Stomach smooth muscle (tissue), 2 donors: ENCODE results near the gene MROH2A.

Experiments
- H3K27ac ChIP-seq: one replicate; pipeline ENCODE4 v1.7.0; 2013; ENCODE audit warnings: mild to moderate bottlenecking, low read length, inconsistent platforms
- H3K27me3 ChIP-seq, 2 donors: one replicate each; pipeline ENCODE4 v1.7.0; 2013; ENCODE audit warnings: low read length in 2 of 2; ENCODE audit not compliant: insufficient read depth in 2 of 2, control insufficient read depth in 1 of 2
- H3K36me3 ChIP-seq, 2 donors: one replicate each; pipeline ENCODE4 v1.7.0; 2013; ENCODE audit warnings: low read length in 2 of 2; ENCODE audit not compliant: control insufficient read depth in 2 of 2, insufficient read depth in 2 of 2
- H3K4me1 ChIP-seq: one replicate; pipeline ENCODE4 v1.7.0; 2013; ENCODE audit warnings: low read length; ENCODE audit not compliant: control insufficient read depth, insufficient read depth
- H3K4me3 ChIP-seq, 2 donors: one replicate each; pipeline ENCODE4 v1.7.0; 2013; ENCODE audit warnings: low read length in 2 of 2
- H3K9ac ChIP-seq, 2 donors: one replicate each; pipeline ENCODE4 v1.7.0; 2013; ENCODE audit warnings: low read length in 2 of 2, mild to moderate bottlenecking in 1 of 2
- H3K9me3 ChIP-seq, 2 donors: one replicate each; pipeline ENCODE4 v1.7.0; 2013; ENCODE audit warnings: low read length in 2 of 2; ENCODE audit not compliant: control insufficient read depth in 2 of 2
- donor health status: healthy.
- donor health status: Pancreatic carcinoma.

Gene MROH2A

GRCh38 chr2:233768076-233768475 lies 10.1 kb upstream of the MROH2A start:
- H3K9me3 ChIP-seq = no peaks in the 10 kb centered on the region
- no peak overlapping the region for H3K27ac ChIP-seq
- H3K4me1 ChIP-seq = no peaks in the 10 kb centered on the region
- H3K9ac ChIP-seq = no peak overlapping the region
- no peak overlapping the region for H3K4me3 ChIP-seq
- H3K36me3 ChIP-seq = no peaks in the 10 kb centered on the region
- H3K27me3 ChIP-seq = peaks cover 0 to 4% of the 10 kb centered on the region in 2 donors

DNA sequence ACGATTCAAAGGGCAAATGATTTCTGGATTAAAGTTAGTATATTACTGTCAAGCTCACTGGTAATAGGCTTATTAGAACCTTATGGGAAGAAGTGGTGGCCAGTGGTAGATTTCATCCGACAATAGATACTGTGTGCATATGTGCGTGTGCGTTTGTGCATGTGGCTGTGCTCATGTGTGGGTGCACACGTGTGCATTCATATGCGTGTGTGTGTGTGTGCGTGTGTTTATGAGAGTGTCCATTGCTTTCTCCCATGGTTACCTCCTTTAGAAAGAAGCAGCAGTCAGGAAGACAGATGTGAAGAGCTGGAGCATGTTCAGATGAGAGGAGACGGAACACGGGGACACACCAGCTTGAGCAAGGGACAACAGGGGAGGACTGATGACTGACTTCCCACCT lies 8.9 kb upstream of the MROH2A start:
- H3K27me3 ChIP-seq = peaks cover 0 to 4% of the 10 kb centered on the region in 2 donors
- H3K4me1 ChIP-seq = no peaks in the 10 kb centered on the region
- no peaks in the 10 kb centered on the region for H3K36me3 ChIP-seq
- H3K9me3 ChIP-seq = no peaks in the 10 kb centered on the region
- H3K4me3 ChIP-seq = no peak overlapping the region
- H3K27ac ChIP-seq = no peak overlapping the region
- no peak overlapping the region for H3K9ac ChIP-seq

DNA sequence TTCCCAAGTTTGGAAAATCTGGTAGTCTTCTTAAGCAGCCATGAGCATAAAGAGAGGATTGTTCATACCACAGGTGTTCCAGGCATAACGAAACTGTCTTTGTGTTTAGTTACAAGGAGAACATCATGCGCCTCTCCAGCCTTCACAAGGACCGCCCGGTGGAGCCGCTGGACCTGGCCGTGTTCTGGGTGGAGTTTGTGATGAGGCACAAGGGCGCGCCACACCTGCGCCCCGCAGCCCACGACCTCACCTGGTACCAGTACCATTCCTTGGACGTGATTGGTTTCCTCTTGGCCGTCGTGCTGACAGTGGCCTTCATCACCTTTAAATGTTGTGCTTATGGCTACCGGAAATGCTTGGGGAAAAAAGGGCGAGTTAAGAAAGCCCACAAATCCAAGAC lies 6.0 kb upstream of the MROH2A start:
- no peaks in the 10 kb centered on the region for H3K36me3 ChIP-seq
- no peak overlapping the region for H3K9ac ChIP-seq
- peaks cover 0 to 4% of the 10 kb centered on the region in 2 donors for H3K27me3 ChIP-seq
- H3K4me3 ChIP-seq = no peak overlapping the region
- no peaks in the 10 kb centered on the region for H3K4me1 ChIP-seq
- peaks cover 2 to 8% of the 10 kb centered on the region in 2 donors for H3K9me3 ChIP-seq
- no peak overlapping the region for H3K27ac ChIP-seq

DNA sequence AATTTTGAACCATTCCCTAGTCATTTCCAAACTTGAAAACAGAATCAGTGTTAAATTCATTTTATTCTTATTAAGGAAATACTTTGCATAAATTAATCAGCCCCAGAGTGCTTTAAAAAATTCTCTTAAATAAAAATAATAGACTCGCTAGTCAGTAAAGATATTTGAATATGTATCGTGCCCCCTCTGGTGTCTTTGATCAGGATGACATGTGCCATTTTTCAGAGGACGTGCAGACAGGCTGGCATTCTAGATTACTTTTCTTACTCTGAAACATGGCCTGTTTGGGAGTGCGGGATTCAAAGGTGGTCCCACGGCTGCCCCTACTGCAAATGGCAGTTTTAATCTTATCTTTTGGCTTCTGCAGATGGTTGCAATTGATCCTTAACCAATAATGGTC lies 5.5 kb upstream of the MROH2A start:
- no peaks in the 10 kb centered on the region for H3K4me1 ChIP-seq
- H3K9ac ChIP-seq = no peak overlapping the region
- peaks cover 2 to 9% of the 10 kb centered on the region in 2 donors for H3K9me3 ChIP-seq
- peaks cover 0 to 5% of the 10 kb centered on the region in 2 donors for H3K27me3 ChIP-seq
- H3K36me3 ChIP-seq = no peaks in the 10 kb centered on the region
- no peak overlapping the region for H3K4me3 ChIP-seq
- no peak overlapping the region for H3K27ac ChIP-seq

- peaks cover 0 to 5% of the 10 kb centered on the region in 2 donors for H3K27me3 ChIP-seq
- H3K9ac ChIP-seq = no peak overlapping the region
- H3K36me3 ChIP-seq = no peaks in the 10 kb centered on the region
- H3K27ac ChIP-seq = no peak overlapping the region
- peaks cover 4 to 15% of the 10 kb centered on the region in 2 donors for H3K9me3 ChIP-seq
- no peaks in the 10 kb centered on the region for H3K4me1 ChIP-seq
- H3K4me3 ChIP-seq = no peak overlapping the region
These were observed 4.3 kb upstream of the MROH2A start for GRCh38 chr2:233773854-233774253.

- Histone ChIP-seq H3K4me3 (no peak overlapping the region), H3K9me3 (peaks cover 6 to 17% of the 10 kb centered on the region in 2 donors), H3K36me3 (no peaks in the 10 kb centered on the region), H3K9ac (no peak overlapping the region), H3K27me3 (peaks cover 0 to 3% of the 10 kb centered on the region in 2 donors), H3K4me1 (no peaks in the 10 kb centered on the region), H3K27ac (no peak overlapping the region)
These were observed 2.7 kb upstream of the MROH2A start for GRCh38 chr2:233775414-233775813.

DNA sequence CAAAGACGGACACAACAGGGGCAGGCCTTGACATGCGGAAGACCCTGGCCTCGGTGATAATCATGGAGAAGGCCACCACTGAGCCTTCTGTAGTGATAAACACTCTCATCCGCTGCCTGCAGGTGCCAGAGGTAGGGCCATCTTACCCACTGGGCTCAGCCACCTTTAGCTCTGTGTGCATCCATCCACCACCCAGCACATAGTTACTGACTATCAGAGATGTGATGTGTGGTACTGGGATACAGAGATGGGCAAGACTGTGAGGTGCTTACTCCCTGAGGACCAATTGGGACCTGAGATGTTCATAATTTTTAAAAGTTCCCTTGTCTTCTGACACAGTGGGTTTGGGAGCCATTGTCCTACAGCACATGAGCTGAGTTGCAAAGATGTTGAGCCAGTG lies 1.6 kb downstream of the MROH2A start:
- no peak overlapping the region for H3K4me3 ChIP-seq
- no peak overlapping the region for H3K9ac ChIP-seq
- no peaks in the 10 kb centered on the region for H3K36me3 ChIP-seq
- no peaks in the 10 kb centered on the region for H3K4me1 ChIP-seq
- peaks cover 6 to 17% of the 10 kb centered on the region in 2 donors for H3K9me3 ChIP-seq
- H3K27me3 ChIP-seq = peaks cover 0 to 3% of the 10 kb centered on the region in 2 donors
- no peak overlapping the region for H3K27ac ChIP-seq

GRCh38 chr2:233780771-233781170 lies 2.6 kb downstream of the MROH2A start:
- Histone ChIP-seq H3K4me3 (no peak overlapping the region), H3K36me3 (no peaks in the 10 kb centered on the region), H3K9me3 (peaks cover 6 to 13% of the 10 kb centered on the region in 2 donors), H3K4me1 (no peaks in the 10 kb centered on the region), H3K27ac (no peak overlapping the region), H3K9ac (no peak overlapping the region), H3K27me3 (peaks cover 0 to 4% of the 10 kb centered on the region in 2 donors)

GRCh38 chr2:233789554-233789953 lies 11.4 kb downstream of the MROH2A start:
- H3K4me3 ChIP-seq = no peak overlapping the region
- no peaks in the 10 kb centered on the region for H3K4me1 ChIP-seq
- no peaks in the 10 kb centered on the region for H3K36me3 ChIP-seq
- H3K9me3 ChIP-seq = peaks cover 0 to 2% of the 10 kb centered on the region in 2 donors
- H3K9ac ChIP-seq = no peak overlapping the region
- peaks cover 0 to 5% of the 10 kb centered on the region in 2 donors for H3K27me3 ChIP-seq
- H3K27ac ChIP-seq = no peak overlapping the region

DNA sequence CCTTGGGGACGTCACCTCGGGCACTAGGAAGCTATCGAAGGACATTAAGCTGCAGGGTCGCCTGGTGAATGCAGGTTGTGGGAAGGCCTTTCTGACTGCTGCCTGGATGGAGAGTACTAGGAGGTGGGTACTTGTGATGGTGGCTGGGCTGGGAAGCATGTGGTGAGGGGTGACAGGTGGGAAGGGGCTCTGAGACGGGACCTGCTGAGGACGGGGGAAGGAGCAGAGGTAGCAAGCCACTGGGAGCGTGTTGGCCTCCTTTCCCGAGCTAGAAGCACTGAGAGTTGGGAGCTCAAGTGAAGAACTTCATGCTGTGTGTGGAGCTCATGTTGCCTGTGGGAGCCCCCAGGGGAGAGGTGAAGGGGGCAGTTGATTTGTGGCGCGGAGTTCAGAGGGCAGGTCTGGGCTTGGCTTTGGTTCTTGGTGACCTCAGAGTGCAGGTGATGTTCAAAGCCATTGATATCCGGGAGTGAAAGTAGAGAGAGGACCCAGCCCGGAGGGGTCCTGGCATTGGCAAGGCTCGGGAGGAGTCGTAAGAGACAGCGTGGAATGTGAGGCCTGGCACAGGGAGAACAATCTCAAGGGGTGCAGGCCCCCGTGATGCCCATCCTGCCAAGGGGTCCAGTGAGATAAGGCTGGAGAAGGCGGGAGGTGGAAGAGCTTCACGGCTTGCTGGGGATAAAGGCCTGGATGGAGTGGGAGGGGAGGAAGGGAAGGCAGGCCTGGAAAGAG lies 13.2 kb downstream of the MROH2A start:
- Histone ChIP-seq H3K27me3 (peaks cover 0 to 2% of the 10 kb centered on the region in 2 donors), H3K4me1 (no peaks in the 10 kb centered on the region), H3K9me3 (no peaks in the 10 kb centered on the region)

DNA sequence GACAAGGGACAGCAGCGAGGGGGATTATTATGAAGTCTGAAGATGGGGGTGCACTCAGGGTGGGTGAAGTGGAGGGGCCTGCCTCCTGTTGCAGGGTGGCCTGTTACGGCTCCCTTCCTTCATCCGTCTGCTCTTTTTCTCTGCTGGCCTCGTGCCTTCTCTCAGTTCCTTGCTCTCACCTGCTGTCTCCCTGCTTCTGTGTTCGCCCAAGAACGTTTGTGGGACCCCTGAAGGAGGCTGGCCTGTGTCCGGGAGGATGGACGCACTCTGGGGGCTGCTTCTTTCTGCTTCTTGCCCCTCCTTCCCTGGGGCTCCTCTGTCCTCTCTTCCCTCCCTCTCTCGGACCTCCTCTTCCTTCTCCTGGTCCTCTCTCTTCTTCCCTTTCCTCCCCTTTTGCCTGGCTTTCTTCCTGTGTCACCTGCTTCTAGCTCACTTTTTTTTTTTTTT lies 13.8 kb downstream of the MROH2A start:
- H3K4me1 ChIP-seq = no peaks in the 10 kb centered on the region
- no peak overlapping the region for H3K4me3 ChIP-seq
- H3K27ac ChIP-seq = no peak overlapping the region
- H3K9me3 ChIP-seq = no peaks in the 10 kb centered on the region
- H3K9ac ChIP-seq = no peak overlapping the region
- no peaks in the 10 kb centered on the region for H3K36me3 ChIP-seq
- H3K27me3 ChIP-seq = peaks cover 0 to 2% of the 10 kb centered on the region in 2 donors

More for the DNA sequence above, 13.2 kb downstream of the MROH2A start:
- H3K4me3 ChIP-seq = no peak overlapping the region
- no peaks in the 10 kb centered on the region for H3K36me3 ChIP-seq
- no peak overlapping the region for H3K9ac ChIP-seq
- no peak overlapping the region for H3K27ac ChIP-seq
